C4-2B (cell line): Measurements from ENCODE around the gene SRPX2.

Experiments used
- CTCF ChIP-seq: fragments of 450-650 bp; conservative IDR thresholded peaks from 2 replicates; pipeline ENCODE4 v1.5.1; 2017; ENCODE audit warnings: mild to moderate bottlenecking
- ZFX ChIP-seq: fragments of 450-650 bp; IDR thresholded peaks from 2 replicates; pipeline ENCODE4 v1.6.1; 2017

GRCh38 chrX:100659431-100660137, 15.6 kb downstream of the SRPX2 start:
- TF ChIP-seq CTCF (peak; percentile 14), ZFX (no peak)
